Spleen (tissue), 11 donors: Measurements from ENCODE around the gene MYEOV. TPM values are rescaled to one million over a fixed set of nuclear protein-coding genes. Genes with fewer than 3 reads are reported as not detected.

Experiments used
- DNase-seq: peaks from one replicate; pipeline ENCODE4 v3.0.0-alpha.2; 2020
- H3K27ac ChIP-seq, 8 donors: fragments of 200-600 bp; sonication (generic) in 7 of 8; 1 replicate in 4 of 8; 2 replicates in 4 of 8; pipeline versions ENCODE4 v1.5.0 to v1.8.0; 2016 to 2021; ENCODE audit warnings: inconsistent platforms in 4 of 8, mild to moderate bottlenecking in 4 of 8, moderate library complexity in 1 of 8
- H3K27me3 ChIP-seq, 7 donors: fragments of 200-600 bp; sonication (generic) in 6 of 7; replicated peaks in 1 of 7; 1 replicate in 4 of 7; 2 replicates in 3 of 7; pipeline versions ENCODE4 v1.5.0 to v1.8.0; 2016 to 2021; ENCODE audit warnings: inconsistent platforms in 3 of 7, mild to moderate bottlenecking in 1 of 7
- H3K36me3 ChIP-seq, 6 donors: fragments of 200-600 bp; sonication (generic) in 5 of 6; 1 replicate in 4 of 6; 2 replicates in 2 of 6; pipeline versions ENCODE4 v1.5.0 to v1.8.0; 2016 to 2021; ENCODE audit warnings: inconsistent platforms in 2 of 6
- H3K4me1 ChIP-seq, 6 donors: fragments of 200-600 bp; sonication (generic) in 5 of 6; 1 replicate in 3 of 6; 2 replicates in 3 of 6; pipeline versions ENCODE4 v1.5.0 to v1.8.0; 2016 to 2021; ENCODE audit warnings: inconsistent platforms in 3 of 6
- H3K4me3 ChIP-seq, 8 donors: fragments of 200-600 bp; sonication (generic) in 7 of 8; 1 replicate in 4 of 8; 2 replicates in 4 of 8; pipeline versions ENCODE4 v1.5.0 to v1.8.0; 2016 to 2021; ENCODE audit warnings: inconsistent platforms in 4 of 8, mild to moderate bottlenecking in 4 of 8, moderate library complexity in 2 of 8
- H3K9me3 ChIP-seq, 8 donors: fragments of 200-600 bp; sonication (generic) in 7 of 8; 1 replicate in 4 of 8; 2 replicates in 4 of 8; pipeline versions ENCODE4 v1.5.0 to v1.8.0; 2016 to 2021; ENCODE audit warnings: inconsistent platforms in 4 of 8
- CTCF ChIP-seq, 11 experiments: fragments of 200-600 bp in 7 of 11; fragments of 450-650 bp in 4 of 11; sonication (generic) in 4 of 11; IDR thresholded peaks in 8 of 11; conservative IDR thresholded peaks in 3 of 11; 1 replicate in 7 of 11; 2 replicates in 4 of 11; pipeline versions ENCODE4 v1.4.0 to v1.8.0; 2016 to 2021; ENCODE audit warnings: antibody characterized with exemption in 11 of 11, inconsistent platforms in 4 of 11, mild to moderate bottlenecking in 1 of 11
- POLR2A ChIP-seq, 3 donors: fragments of 450-650 bp; IDR thresholded peaks; one replicate each; pipeline ENCODE4 v1.5.1; 2017; ENCODE audit warnings: antibody characterized with exemption in 3 of 3, mild to moderate bottlenecking in 1 of 3
- POLR2AphosphoS5 ChIP-seq, 3 donors: sonication (generic); formaldehyde crosslinking; IDR thresholded peaks; one replicate each; pipeline ENCODE4 v1.5.1; 2017; ENCODE audit warnings: antibody characterized with exemption in 3 of 3
- WGBS, 5 donors: extraction: QIAGEN DNeasy Blood & Tissue Kit in 3 of 5; methylation state at CpG; one replicate each; pipeline versions ENCODE4 v1.1.5 to v1.1.7; 2013 to 2018; 5-methylcytosine and 5-hydroxymethylcytosine counted together
- intact Hi-C: fragments of 100-400 bp; cut with DNase I; formaldehyde crosslinking; loops from one replicate; pipeline ENCODE4 v1.15.0; 2023; ENCODE audit warnings: low total_unique reads
- polyA plus RNA-seq, 3 donors: library from polyadenylated mRNA; stranded (reverse); fragments of 200-250 nt; gene quantifications; one replicate each; pipeline ENCODE4 v1.2.1, GENCODE V29; 2013
- total RNA-seq, 7 donors: library from RNA; depleted of rRNA in 3 of 7; stranded (reverse); fragments of >200 nt in 3 of 7; fragmentation: NEBNext Ultra II Directional in 4 of 7; extraction: Animal tissue kit (Norgen Biotek cat#: 25700) in 4 of 7; gene quantifications; one replicate each; pipeline versions ENCODE4 v1.1.0 to v1.2.1, GENCODE V29; 2016 to 2021
- donor health status: healthy with polysubstance abuse.
- donor health status: DM: no; HTN: no; CAD: no; lungs with moderate emphysema.
- donor health status: DM: no; HTN: no; CAD: no.
- donor health status: Bipolar disorder and iron deficiency.
- donor health status: healthy.
- donor health status: DM: no; HTN: no; CAD: no.
- donor health status: DM: yes; HTN: yes; CAD: no.

The MYEOV gene
- total and polyA plus RNA-seq, 10 donors = 0.06 to 1.4 (median 0.47) TPM; not detected in 2

- intact Hi-C loops = no loop called here
- peak overlapping the region; percentile 72 to 88 (median 86) for H3K27ac ChIP-seq
- no peak for TF ChIP-seq CTCF (IDR thresholded peaks at IDR 0.05 in 8 of 11, conservative IDR thresholded peaks at IDR 0.05 in 3 of 11)
- no peak for TF ChIP-seq POLR2A (IDR thresholded peaks at IDR 0.05)
- TF ChIP-seq POLR2AphosphoS5 (IDR thresholded peaks at IDR 0.05) = no peak
- no peaks in the 10 kb centered on the region for H3K27me3 ChIP-seq
- peaks cover 0 to 2% (median 0%) of the 10 kb centered on the region in 8 donors for H3K9me3 ChIP-seq
- WGBS, 5 donors = 73 to 81% (median 78%) methylated on average over 7 to 11 of the region's 11 CpGs
- peaks cover 33 to 82% (median 67%) of the 10 kb centered on the region in 6 donors for H3K4me1 ChIP-seq
- peak overlapping the region in 1 of 8 donors; percentile 64 for H3K4me3 ChIP-seq
- peak; percentile 78 for DNase-seq
- no peaks in the 10 kb centered on the region for H3K36me3 ChIP-seq
Observed at GRCh38 chr11:69299023-69299461, 5.1 kb downstream of the MYEOV start.

- TF ChIP-seq CTCF (IDR thresholded peaks at IDR 0.05 in 8 of 11, conservative IDR thresholded peaks at IDR 0.05 in 3 of 11) (no peak), POLR2A (IDR thresholded peaks at IDR 0.05) (no peak), POLR2AphosphoS5 (IDR thresholded peaks at IDR 0.05) (no peak)
- Histone ChIP-seq H3K9me3 (peaks cover 0 to 2% (median 0%) of the 10 kb centered on the region in 8 donors), H3K36me3 (no peaks in the 10 kb centered on the region), H3K4me3 (no peak overlapping the region), H3K4me1 (peaks cover 33 to 79% (median 63%) of the 10 kb centered on the region in 6 donors), H3K27me3 (no peaks in the 10 kb centered on the region), H3K27ac (peak overlapping the region in 1 of 8 donors; percentile 88)
- WGBS, 5 donors = 88 to 97% (median 91%) methylated on average over 7 to 8 of the region's 8 CpGs
- DNase-seq = peak; percentile 74
- intact Hi-C loops = no loop called here
Observed at GRCh38 chr11:69299572-69299971, 5.6 kb downstream of the MYEOV start.

GRCh38 chr11:69300120-69301060 lies 6.4 kb downstream of the MYEOV start:
- Histone ChIP-seq H3K27ac (no peak overlapping the region), H3K9me3 (peaks cover 0 to 2% (median 0%) of the 10 kb centered on the region in 8 donors), H3K27me3 (no peaks in the 10 kb centered on the region), H3K36me3 (no peaks in the 10 kb centered on the region), H3K4me1 (peaks cover 33 to 78% (median 58%) of the 10 kb centered on the region in 6 donors), H3K4me3 (no peak overlapping the region)
- no peak for DNase-seq
- intact Hi-C loops = no loop called here
- TF ChIP-seq CTCF (IDR thresholded peaks at IDR 0.05 in 8 of 11, conservative IDR thresholded peaks at IDR 0.05 in 3 of 11) (no peak), POLR2A (IDR thresholded peaks at IDR 0.05) (no peak), POLR2AphosphoS5 (IDR thresholded peaks at IDR 0.05) (no peak)
- WGBS, 5 donors = 71 to 80% (median 75%) methylated on average over 11 of the region's 11 CpGs

GRCh38 chr11:69301081-69301454 lies 7.1 kb downstream of the MYEOV start:
- TF ChIP-seq POLR2AphosphoS5 (IDR thresholded peaks at IDR 0.05) = no peak
- TF ChIP-seq CTCF (IDR thresholded peaks at IDR 0.05 in 8 of 11, conservative IDR thresholded peaks at IDR 0.05 in 3 of 11) = no peak
- no peak for TF ChIP-seq POLR2A (IDR thresholded peaks at IDR 0.05)

More at GRCh38 chr11:69301081-69301454, 7.1 kb downstream of the MYEOV start:
- intact Hi-C loops = no loop called here
- DNase-seq = no peak
- H3K9me3 ChIP-seq = peaks cover 0 to 2% (median 0%) of the 10 kb centered on the region in 8 donors
- peaks cover 32 to 76% (median 55%) of the 10 kb centered on the region in 6 donors for H3K4me1 ChIP-seq
- H3K27me3 ChIP-seq = no peaks in the 10 kb centered on the region
- WGBS, 5 donors = 89 to 98% (median 95%) methylated on average over 11 of the region's 11 CpGs
- no peak overlapping the region for H3K4me3 ChIP-seq
- H3K27ac ChIP-seq = no peak overlapping the region
- no peaks in the 10 kb centered on the region for H3K36me3 ChIP-seq
